Activated CD8-positive, alpha-beta memory T cell treated with anti-CD3 and anti-CD28 coated beads for 24 hours (primary cell): ENCODE measurements around the gene RRP9.

Source experiments
- DNase-seq: peaks from one replicate; pipeline ENCODE4 v3.0.0-alpha.2; 2020

Gene RRP9

GRCh38 chr3:51970606-51971300 lies 29.0 kb upstream of the RRP9 start:
- DNase-seq: no peak

GRCh38 chr3:51969841-51970240 lies 28.1 kb upstream of the RRP9 start:
- DNase-seq: no peak

GRCh38 chr3:51968883-51969678 lies 27.4 kb upstream of the RRP9 start:
- no peak for DNase-seq

- DNase-seq: no peak
Measured at GRCh38 chr3:51968170-51968775, 26.6 kb upstream of the RRP9 start.

GRCh38 chr3:51967384-51968169 lies 25.9 kb upstream of the RRP9 start, which contains the start of gene PCBP4:
Gene PCBP4 (minus strand): TSS chr3:51967454. CDS start chr3:51961240, 6,214 bp downstream.
- DNase-seq: peak; percentile 73

- DNase-seq: peak; percentile 76
Measured at GRCh38 chr3:51966922-51967383, 25.2 kb upstream of the RRP9 start.

GRCh38 chr3:51966486-51966885 lies 24.8 kb upstream of the RRP9 start:
- DNase-seq: no peak

GRCh38 chr3:51966016-51966415 lies 24.3 kb upstream of the RRP9 start:
- no peak for DNase-seq

GRCh38 chr3:51964521-51964920 lies 22.8 kb upstream of the RRP9 start:
- DNase-seq: no peak

GRCh38 chr3:51963951-51964451 lies 22.3 kb upstream of the RRP9 start:
- DNase-seq: no peak

GRCh38 chr3:51962854-51963530 lies 21.3 kb upstream of the RRP9 start:
- no peak for DNase-seq

GRCh38 chr3:51961602-51962569 lies 20.2 kb upstream of the RRP9 start:
- no peak for DNase-seq

GRCh38 chr3:51961011-51961410 lies 19.3 kb upstream of the RRP9 start:
- DNase-seq: no peak

- DNase-seq: no peak
Measured at GRCh38 chr3:51960386-51960785, 18.7 kb upstream of the RRP9 start.

GRCh38 chr3:51959651-51960050 lies 17.9 kb upstream of the RRP9 start:
- no peak for DNase-seq

- no peak for DNase-seq
Measured at GRCh38 chr3:51958603-51959521, 17.2 kb upstream of the RRP9 start.

GRCh38 chr3:51957520-51958205 lies 16.0 kb upstream of the RRP9 start:
- no peak for DNase-seq

- DNase-seq: peak; percentile 80
Measured at GRCh38 chr3:51955893-51956770, 14.4 kb upstream of the RRP9 start.
